Coronary artery (tissue), 2 donors: ENCODE results near the gene ADARB2.

Experiments
- DNase-seq: peaks from one replicate; pipeline ENCODE4 v3.0.0-alpha.2; 2017; ENCODE audit warnings: low spot score
- H3K27ac ChIP-seq, 2 donors: fragments of 200-600 bp; sonication (generic); one replicate each; pipeline ENCODE4 v1.5.1; 2016 to 2019
- H3K4me3 ChIP-seq: fragments of 200-600 bp; sonication (generic); 2 replicates; pipeline ENCODE4 v1.5.1; 2016; ENCODE audit warnings: mild to moderate bottlenecking, moderate library complexity
- TF ChIP-seq, protein P1 (sequence below): fragments of 200-600 bp; sonication (generic); IDR thresholded peaks from one replicate; pipeline ENCODE4 v1.5.1; 2019; ENCODE audit warnings: antibody characterized with exemption

The ADARB2 gene

DNA sequence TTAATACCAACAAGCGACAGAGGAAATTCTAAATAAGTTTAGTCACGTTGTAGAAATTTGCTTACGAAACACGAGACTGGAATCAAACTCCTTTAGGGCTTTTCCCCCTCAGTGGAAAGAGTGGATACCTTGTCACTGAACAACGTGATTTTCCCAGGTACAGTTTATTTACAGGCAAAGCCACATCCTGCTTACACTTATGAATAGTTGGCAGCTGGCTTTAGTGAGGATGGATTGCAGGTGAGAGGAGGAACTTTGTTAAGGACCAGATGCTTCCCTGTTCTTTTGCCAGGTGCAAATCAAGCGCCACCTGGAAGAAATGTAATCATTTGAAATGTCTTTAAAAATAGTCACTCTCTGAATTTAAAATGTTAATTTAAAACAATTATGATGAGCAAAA, 282.4 kb downstream of the ADARB2 start:
- TF ChIP-seq, protein P1, sequence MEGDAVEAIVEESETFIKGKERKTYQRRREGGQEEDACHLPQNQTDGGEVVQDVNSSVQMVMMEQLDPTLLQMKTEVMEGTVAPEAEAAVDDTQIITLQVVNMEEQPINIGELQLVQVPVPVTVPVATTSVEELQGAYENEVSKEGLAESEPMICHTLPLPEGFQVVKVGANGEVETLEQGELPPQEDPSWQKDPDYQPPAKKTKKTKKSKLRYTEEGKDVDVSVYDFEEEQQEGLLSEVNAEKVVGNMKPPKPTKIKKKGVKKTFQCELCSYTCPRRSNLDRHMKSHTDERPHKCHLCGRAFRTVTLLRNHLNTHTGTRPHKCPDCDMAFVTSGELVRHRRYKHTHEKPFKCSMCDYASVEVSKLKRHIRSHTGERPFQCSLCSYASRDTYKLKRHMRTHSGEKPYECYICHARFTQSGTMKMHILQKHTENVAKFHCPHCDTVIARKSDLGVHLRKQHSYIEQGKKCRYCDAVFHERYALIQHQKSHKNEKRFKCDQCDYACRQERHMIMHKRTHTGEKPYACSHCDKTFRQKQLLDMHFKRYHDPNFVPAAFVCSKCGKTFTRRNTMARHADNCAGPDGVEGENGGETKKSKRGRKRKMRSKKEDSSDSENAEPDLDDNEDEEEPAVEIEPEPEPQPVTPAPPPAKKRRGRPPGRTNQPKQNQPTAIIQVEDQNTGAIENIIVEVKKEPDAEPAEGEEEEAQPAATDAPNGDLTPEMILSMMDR: no peak
- no peak for DNase-seq
- no peak overlapping the region for H3K4me3 ChIP-seq
- H3K27ac ChIP-seq: no peak overlapping the region

DNA sequence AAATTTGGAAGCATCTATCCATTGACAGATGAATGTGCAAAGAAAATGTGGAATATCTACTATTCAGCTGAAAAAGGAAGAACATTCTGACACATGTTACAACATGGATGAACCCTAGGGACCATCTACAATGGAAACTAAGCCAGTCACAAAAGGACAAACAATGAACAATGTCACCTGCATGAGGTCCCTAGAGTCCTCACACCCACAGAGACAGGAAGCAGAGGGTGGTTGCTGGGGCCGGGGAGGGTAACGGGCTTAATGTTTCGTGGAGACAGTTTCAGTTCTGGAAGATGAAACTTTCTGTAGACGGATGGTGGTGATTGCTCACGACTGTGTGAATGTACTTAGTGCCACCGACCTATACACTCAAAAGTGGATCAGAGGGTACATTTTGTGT, 282.9 kb downstream of the ADARB2 start:
- TF ChIP-seq, protein P1: no peak
- Histone ChIP-seq H3K27ac (no peak overlapping the region), H3K4me3 (no peak overlapping the region)
- DNase-seq: no peak

DNA sequence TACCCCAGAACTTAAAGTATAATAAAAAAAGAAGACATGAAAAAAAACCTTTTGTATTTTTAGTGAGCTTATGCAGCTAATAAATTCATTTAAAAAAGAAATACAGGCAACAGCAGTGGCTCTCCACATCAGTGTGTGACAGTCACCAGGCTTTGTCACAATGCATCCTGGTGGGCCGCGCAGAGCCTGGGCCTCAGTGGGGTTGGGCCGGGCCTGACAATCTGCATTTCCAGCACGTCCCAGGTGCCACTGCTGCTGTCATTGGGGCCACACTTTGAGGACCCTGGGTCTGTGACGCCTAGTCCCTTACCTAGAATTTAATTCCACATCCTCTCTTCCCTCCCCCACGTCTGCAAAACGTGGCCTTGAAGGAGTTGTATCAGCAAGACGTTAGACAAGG, 284.5 kb downstream of the ADARB2 start:
- no peak for DNase-seq
- no peak overlapping the region for H3K27ac ChIP-seq
- H3K4me3 ChIP-seq: no peak overlapping the region
- TF ChIP-seq, protein P1: no peak

DNA sequence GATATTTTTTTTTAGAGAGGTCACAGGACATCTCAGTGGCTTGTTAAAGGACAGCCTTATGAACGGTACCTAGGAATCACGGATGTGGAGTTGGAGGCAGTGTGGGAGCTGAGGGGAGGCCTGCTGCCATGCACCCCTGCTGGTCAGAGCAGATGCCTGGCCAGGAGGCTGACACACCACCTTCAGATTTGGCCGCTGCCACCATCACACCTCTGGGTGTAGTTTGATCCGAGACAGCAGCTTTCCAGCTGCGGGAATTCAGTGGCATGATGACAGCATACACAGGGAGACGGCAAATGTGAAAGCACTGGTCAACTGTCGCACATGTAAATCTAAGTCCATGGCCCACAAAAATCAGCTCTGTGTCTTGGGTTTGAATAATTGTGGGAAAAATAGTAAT, 285.4 kb downstream of the ADARB2 start:
- DNase-seq: no peak
- Histone ChIP-seq H3K4me3 (no peak overlapping the region), H3K27ac (no peak overlapping the region)
- TF ChIP-seq, protein P1: no peak

DNA sequence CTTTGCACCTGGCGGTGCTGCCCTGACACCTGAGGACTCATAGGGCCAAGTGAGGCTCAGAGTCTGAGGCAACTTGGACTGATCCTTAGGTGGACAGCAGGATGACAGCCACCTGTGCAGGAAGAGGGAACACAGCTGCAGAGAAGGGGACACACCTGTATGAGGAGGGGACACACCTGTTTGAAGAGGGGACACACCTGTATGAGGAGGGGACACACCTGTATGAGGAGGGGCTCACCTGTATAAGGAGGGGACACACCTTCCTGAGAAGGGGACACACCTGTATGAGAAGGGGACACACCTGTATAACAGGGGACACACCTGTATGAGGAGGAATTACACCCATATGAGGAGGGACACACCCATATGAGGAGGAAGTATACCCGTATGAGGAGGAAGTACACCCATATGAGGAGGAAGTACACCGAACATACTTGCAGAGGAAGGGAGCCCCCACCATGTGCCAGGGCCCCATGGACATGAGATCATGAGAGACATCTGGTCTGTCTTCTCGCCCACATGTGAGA, 285.9 kb downstream of the ADARB2 start:
- no peak overlapping the region for H3K4me3 ChIP-seq
- no peak overlapping the region for H3K27ac ChIP-seq
- TF ChIP-seq, protein P1: no peak
- no peak for DNase-seq

DNA sequence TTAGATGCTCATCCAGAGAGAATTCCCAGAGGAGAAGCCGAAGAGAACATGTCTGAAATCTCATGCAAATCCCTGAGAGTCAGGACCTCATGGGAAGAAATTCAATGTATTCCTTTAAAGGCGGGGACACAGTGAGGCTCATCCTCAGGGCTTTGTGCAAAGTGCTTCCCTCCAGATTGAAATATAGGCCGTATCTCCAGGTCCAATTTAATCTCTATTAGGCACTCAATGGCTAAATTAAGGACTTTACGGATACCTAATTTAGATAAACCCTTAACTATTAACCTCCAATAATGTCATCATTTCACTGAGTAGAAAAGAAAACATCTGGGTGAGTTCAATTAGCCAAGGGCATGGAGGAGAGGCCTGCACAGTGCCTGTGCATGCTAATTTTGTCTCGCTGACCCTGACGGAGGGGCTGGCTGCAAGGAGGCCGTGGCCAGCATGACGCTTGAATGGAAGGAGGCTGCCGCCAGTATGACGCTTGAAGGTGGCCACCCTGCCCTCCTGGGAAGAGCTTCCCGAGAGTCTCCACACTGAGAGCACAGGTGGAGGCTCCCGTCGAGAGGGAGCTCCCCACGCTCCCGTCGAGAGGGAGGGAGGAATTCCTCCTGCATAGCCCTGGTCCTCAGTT, 287.6 kb downstream of the ADARB2 start:
- H3K4me3 ChIP-seq: no peak overlapping the region
- no peak for DNase-seq
- TF ChIP-seq, protein P1: no peak
- H3K27ac ChIP-seq: no peak overlapping the region

DNA sequence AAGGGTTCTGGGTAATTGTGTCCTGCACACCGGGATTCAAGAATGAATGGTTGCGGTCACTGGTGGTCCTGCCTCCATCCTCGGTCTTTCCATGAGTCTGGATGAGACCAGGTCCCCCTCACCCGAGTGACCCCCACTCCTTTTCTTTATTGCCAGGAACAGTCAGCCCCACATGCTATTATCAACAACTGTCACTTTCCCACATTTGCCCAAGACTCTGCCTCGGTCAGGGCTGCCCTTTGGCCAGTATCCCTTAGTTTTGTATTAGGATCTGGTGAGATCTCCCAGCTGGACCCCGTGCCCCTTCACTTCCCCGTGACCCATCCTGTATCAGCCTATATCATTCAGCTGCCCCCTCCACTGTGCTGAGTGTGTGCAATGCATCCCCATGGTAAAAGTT, 288.3 kb downstream of the ADARB2 start:
- no peak for DNase-seq
- Histone ChIP-seq H3K27ac (no peak overlapping the region), H3K4me3 (no peak overlapping the region)
- TF ChIP-seq, protein P1: no peak
